Measurements from ENCODE around the gene MYO5B. TPM values are rescaled to one million over a fixed set of nuclear protein-coding genes. Genes with fewer than 3 reads are reported as not detected.

MYO5B gene
- total RNA-seq, 1 donor, result under 0.01 TPM

GRCh38 chr18:50055488-50055887, 139.5 kb downstream of the MYO5B start:
- TF ChIP-seq CTCF (IDR thresholded peaks at IDR 0.05; ENCODE audit: insufficient read depth, low read depth, low read length), result no peak
- DNase-seq (ENCODE audit: low read depth), result no peak
- no peak overlapping the region for H3K4me3 ChIP-seq (ENCODE audit: low read depth, low read length)

DNA sequence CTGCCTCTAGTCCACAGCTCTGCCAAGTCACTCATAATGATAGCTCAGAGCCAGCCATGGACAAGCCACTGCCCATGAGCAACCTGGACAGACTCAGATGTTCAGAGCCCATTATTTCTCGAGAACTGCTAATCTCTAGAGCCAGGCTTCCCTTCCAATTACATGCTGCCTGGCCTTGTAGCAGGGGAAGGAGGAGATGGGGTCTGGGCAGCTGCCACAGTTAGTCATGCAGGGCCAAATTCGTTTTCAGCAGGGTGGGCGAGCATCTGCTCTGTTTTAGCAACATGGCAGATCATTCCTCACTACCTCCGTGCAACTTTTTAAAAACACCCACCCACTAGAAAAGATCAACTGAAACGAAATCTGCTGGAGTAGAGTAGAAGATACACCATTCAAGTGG, 141.8 kb downstream of the MYO5B start:
- no peak overlapping the region for H3K4me3 ChIP-seq (ENCODE audit: low read depth, low read length)
- TF ChIP-seq CTCF (IDR thresholded peaks at IDR 0.05; ENCODE audit: insufficient read depth, low read depth, low read length), result no peak
- no peak for DNase-seq (ENCODE audit: low read depth)

GRCh38 chr18:50051288-50051687, 143.7 kb downstream of the MYO5B start:
- no peak for DNase-seq (ENCODE audit: low read depth)
- peak; percentile 24 for TF ChIP-seq CTCF (IDR thresholded peaks at IDR 0.05; ENCODE audit: insufficient read depth, low read depth, low read length)

DNA sequence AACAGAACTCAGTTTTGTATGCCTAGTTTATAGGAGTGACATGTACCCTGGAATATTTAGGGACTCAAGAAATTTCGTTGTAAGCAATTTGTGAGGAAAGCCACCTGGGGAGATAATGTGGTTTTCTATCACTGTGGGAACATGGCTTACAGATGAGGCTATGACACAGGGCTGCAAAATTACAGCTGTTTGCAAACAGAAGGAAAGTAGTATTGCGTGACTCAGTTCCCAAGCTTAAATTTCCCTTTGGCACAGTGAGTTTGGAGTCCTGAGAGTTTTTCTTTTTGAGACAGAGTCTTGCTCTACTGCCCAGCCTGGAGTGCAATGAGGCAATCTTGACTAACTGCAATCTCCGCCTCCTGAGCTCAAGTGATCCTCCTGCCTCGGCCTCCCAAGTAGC, 149.8 kb downstream of the MYO5B start:
- H3K4me3 ChIP-seq (ENCODE audit: low read depth, low read length), result no peak overlapping the region
- no peak for DNase-seq (ENCODE audit: low read depth)
- TF ChIP-seq CTCF (IDR thresholded peaks at IDR 0.05; ENCODE audit: insufficient read depth, low read depth, low read length), result no peak

More at GRCh38 chr18:50051288-50051687, 143.7 kb downstream of the MYO5B start:
- H3K4me3 ChIP-seq (ENCODE audit: low read depth, low read length), result no peak overlapping the region

GRCh38 chr18:50044402-50044801, 150.5 kb downstream of the MYO5B start:
- no peak overlapping the region for H3K4me3 ChIP-seq (ENCODE audit: low read depth, low read length)
- no peak for DNase-seq (ENCODE audit: low read depth)
- TF ChIP-seq CTCF (IDR thresholded peaks at IDR 0.05; ENCODE audit: insufficient read depth, low read depth, low read length), result no peak

DNA sequence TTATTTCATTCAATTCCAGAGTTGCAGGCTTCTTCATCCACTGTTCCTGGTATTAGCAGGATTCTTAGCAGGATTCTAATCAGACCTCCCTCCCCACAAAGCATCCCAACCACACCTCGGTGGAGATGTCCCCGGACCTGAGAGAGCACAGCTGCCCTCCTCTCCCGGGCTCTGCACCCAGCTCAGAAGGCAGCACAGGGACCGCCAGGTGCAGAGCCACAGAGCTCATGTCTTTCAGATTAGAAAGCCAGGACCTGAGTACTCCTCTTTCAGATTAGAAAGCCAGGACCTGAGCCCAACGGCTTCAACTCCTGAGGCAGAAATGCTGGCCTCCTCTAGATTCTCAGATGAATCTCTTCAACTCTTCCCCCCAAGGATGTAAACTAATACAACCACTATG, 152.3 kb downstream of the MYO5B start:
- TF ChIP-seq CTCF (IDR thresholded peaks at IDR 0.05; ENCODE audit: insufficient read depth, low read depth, low read length), result no peak
- H3K4me3 ChIP-seq (ENCODE audit: low read depth, low read length), result no peak overlapping the region
- DNase-seq (ENCODE audit: low read depth), result no peak

- no peak for DNase-seq (ENCODE audit: low read depth)
- no peak overlapping the region for H3K4me3 ChIP-seq (ENCODE audit: low read depth, low read length)
- no peak for TF ChIP-seq CTCF (IDR thresholded peaks at IDR 0.05; ENCODE audit: insufficient read depth, low read depth, low read length)
These were observed 155.2 kb downstream of the MYO5B start for GRCh38 chr18:50039746-50040145.
